Large intestine (tissue), 12 donors: ENCODE measurements around the gene CEP295NL. TPM values are rescaled to one million over a fixed set of nuclear protein-coding genes. Genes with fewer than 3 reads are reported as not detected.
A peak's percentile ranks its signal among the peaks of the same experiment; 100 is the strongest.
"Not testable (repeated sequence)": the region's sequence is repeated elsewhere in the genome, so short reads cannot be mapped to it uniquely, and the experiment has no call there.

Source experiments
- DNase-seq, 2 donors: peaks; one replicate each; pipeline versions ENCODE4 v3.0.0 to v3.0.0-alpha.2; 2013
- H3K27ac ChIP-seq: one replicate; pipeline ENCODE4 v1.5.1; 2013; ENCODE audit warnings: low read length
- H3K27me3 ChIP-seq: 2 replicates; pipeline ENCODE4 v1.6.1; 2013; ENCODE audit warnings: low read length; ENCODE audit not compliant: control insufficient read depth, insufficient read depth
- H3K36me3 ChIP-seq: 2 replicates; pipeline ENCODE4 v1.6.1; 2013; ENCODE audit warnings: low read length; ENCODE audit not compliant: control insufficient read depth, insufficient read depth
- H3K4me1 ChIP-seq: one replicate; pipeline ENCODE4 v1.6.1; 2013; ENCODE audit warnings: low read length; ENCODE audit not compliant: control insufficient read depth, insufficient read depth
- H3K4me3 ChIP-seq: one replicate; pipeline ENCODE4 v1.5.1; 2013; ENCODE audit warnings: low read length
- H3K9me3 ChIP-seq: one replicate; pipeline ENCODE4 v1.6.1; 2013; ENCODE audit warnings: mild to moderate bottlenecking, low read depth, low read length, moderate library complexity; ENCODE audit not compliant: control insufficient read depth
- WGBS: methylation state at CpG from one replicate; pipeline ENCODE4 v1.1.5; 2013; ENCODE audit warnings: low lambda C conversion rate; ENCODE audit not compliant: insufficient coverage; 5-methylcytosine and 5-hydroxymethylcytosine counted together
- long read RNA-seq, 11 donors: transcript quantifications; one replicate each; lab custom pipeline, GENCODE V29; 2026
- polyA plus RNA-seq: library from polyadenylated mRNA; unstranded; fragments of 120-200 nt; gene quantifications from one replicate; pipeline ENCODE4 v1.2.1, GENCODE V29; 2013

Gene CEP295NL
- 0.24 TPM for polyA plus RNA-seq
- long read RNA-seq, donor 1: 0 reads
- long read RNA-seq, donor 2: 0 reads
- long read RNA-seq, donor 3: 0 reads
- long read RNA-seq, donor 4: 0 reads
- long read RNA-seq, donor 5: 0 reads
- long read RNA-seq, donor 6: 0 reads
- long read RNA-seq, donor 7: 0 reads
- long read RNA-seq, donor 8: 0 reads
- long read RNA-seq, donor 9: 0 reads
- long read RNA-seq, donor 10: 0 reads
- long read RNA-seq, donor 11: 0 reads

- peak; percentile 70 to 73 for DNase-seq
- Histone ChIP-seq H3K9me3 (peaks cover 4% of the 10 kb centered on the region), H3K4me1 (peaks cover 18% of the 10 kb centered on the region), H3K4me3 (no peak within 1 kb of the TSS), H3K27ac (peak within 1 kb of the TSS; percentile 8), H3K36me3 (peaks cover 14% of the 10 kb centered on the region), H3K27me3 (no peaks in the 10 kb centered on the region)
- WGBS: no CpG with 5 or more reads among the region's 17 CpGs
Measured at GRCh38 chr17:78903101-78903779, at the start of gene CEP295NL. TSS of gene CEP295NL (minus strand) at chr17:78903201. CDS start at chr17:78901828, 1,373 bp downstream.

GRCh38 chr17:78952706-78953105, 49.7 kb upstream of the CEP295NL start:
- H3K9me3 ChIP-seq: peaks cover 6% of the 10 kb centered on the region
- no peak overlapping the region for H3K27ac ChIP-seq
- WGBS: no CpG with 5 or more reads among the region's 10 CpGs
- peaks cover 18% of the 10 kb centered on the region for H3K4me1 ChIP-seq
- no peak overlapping the region for H3K4me3 ChIP-seq
- H3K36me3 ChIP-seq: no peaks in the 10 kb centered on the region
- DNase-seq: no peak
- no peaks in the 10 kb centered on the region for H3K27me3 ChIP-seq

- DNase-seq: peak in 1 of 2 donors; percentile 62
- Histone ChIP-seq H3K27me3 (no peaks in the 10 kb centered on the region), H3K27ac (peak overlapping the region; percentile 55)
Measured at GRCh38 chr17:78951967-78952551, 49.1 kb upstream of the CEP295NL start.

GRCh38 chr17:78950870-78951269, 47.9 kb upstream of the CEP295NL start:
- no peak overlapping the region for H3K27ac ChIP-seq
- no peak overlapping the region for H3K4me3 ChIP-seq
- DNase-seq: no peak
- no peaks in the 10 kb centered on the region for H3K27me3 ChIP-seq
- WGBS: no CpG with 5 or more reads among the region's 2 CpGs
- peaks cover 6% of the 10 kb centered on the region for H3K9me3 ChIP-seq
- peaks cover 29% of the 10 kb centered on the region for H3K4me1 ChIP-seq
- H3K36me3 ChIP-seq: no peaks in the 10 kb centered on the region

More at GRCh38 chr17:78951967-78952551, 49.1 kb upstream of the CEP295NL start:
- Histone ChIP-seq H3K9me3 (peaks cover 6% of the 10 kb centered on the region), H3K36me3 (no peaks in the 10 kb centered on the region), H3K4me3 (no peak overlapping the region), H3K4me1 (peaks cover 25% of the 10 kb centered on the region)
- whole genome bisulfite sequencing: no CpG with 5 or more reads among the region's 12 CpGs

GRCh38 chr17:78947235-78948149, 44.5 kb upstream of the CEP295NL start:
- H3K4me3 ChIP-seq: no peak overlapping the region
- no CpG with 5 or more reads among the region's 18 CpGs for WGBS
- DNase-seq: peak in 1 of 2 donors; percentile 76
- H3K27ac ChIP-seq: peak overlapping the region; percentile 74
- H3K36me3 ChIP-seq: no peaks in the 10 kb centered on the region
- no peaks in the 10 kb centered on the region for H3K27me3 ChIP-seq
- H3K4me1 ChIP-seq: peaks cover 24% of the 10 kb centered on the region
- peaks cover 6% of the 10 kb centered on the region for H3K9me3 ChIP-seq

GRCh38 chr17:78946631-78947030, 43.6 kb upstream of the CEP295NL start:
- H3K27ac ChIP-seq: no peak overlapping the region
- H3K9me3 ChIP-seq: peaks cover 6% of the 10 kb centered on the region
- no peak for DNase-seq
- no CpG with 5 or more reads among the region's 8 CpGs for WGBS
- peaks cover 16% of the 10 kb centered on the region for H3K4me1 ChIP-seq
- no peaks in the 10 kb centered on the region for H3K36me3 ChIP-seq
- H3K4me3 ChIP-seq: no peak overlapping the region
- no peaks in the 10 kb centered on the region for H3K27me3 ChIP-seq

- H3K27ac ChIP-seq: no peak overlapping the region
- no peaks in the 10 kb centered on the region for H3K36me3 ChIP-seq
- WGBS: no CpG with 5 or more reads among the region's 7 CpGs
Measured at GRCh38 chr17:78946131-78946530, 43.1 kb upstream of the CEP295NL start.

GRCh38 chr17:78945455-78945854, 42.5 kb upstream of the CEP295NL start:
- H3K4me3 ChIP-seq, H3K27ac ChIP-seq, DNase-seq, H3K9me3 ChIP-seq, H3K27me3 ChIP-seq, H3K36me3 ChIP-seq: not testable (repeated sequence)
- H3K4me1 ChIP-seq: peaks cover 20% of the 10 kb centered on the region
- 93% methylated on average over 3 of the region's 12 CpGs for WGBS

More at GRCh38 chr17:78946131-78946530, 43.1 kb upstream of the CEP295NL start:
- Histone ChIP-seq H3K27me3 (no peaks in the 10 kb centered on the region), H3K9me3 (peaks cover 6% of the 10 kb centered on the region), H3K4me3 (no peak overlapping the region), H3K4me1 (peaks cover 15% of the 10 kb centered on the region)
- no peak for DNase-seq

- Histone ChIP-seq H3K27me3 (no peaks in the 10 kb centered on the region), H3K9me3 (no peaks in the 10 kb centered on the region), H3K4me1 (peaks cover 20% of the 10 kb centered on the region), H3K4me3 (no peak overlapping the region), H3K36me3 (no peaks in the 10 kb centered on the region), H3K27ac (no peak overlapping the region)
- no peak for DNase-seq
- no CpG with 5 or more reads among the region's 10 CpGs for WGBS
Measured at GRCh38 chr17:78944956-78945355, 42.0 kb upstream of the CEP295NL start.

- DNase-seq: no peak
- H3K36me3 ChIP-seq: no peaks in the 10 kb centered on the region
- no peaks in the 10 kb centered on the region for H3K27me3 ChIP-seq
- H3K4me3 ChIP-seq: no peak overlapping the region
- peaks cover 20% of the 10 kb centered on the region for H3K4me1 ChIP-seq
- no peaks in the 10 kb centered on the region for H3K9me3 ChIP-seq
- H3K27ac ChIP-seq: no peak overlapping the region
- WGBS: no CpG with 5 or more reads among the region's 7 CpGs
Measured at GRCh38 chr17:78944026-78944425, 41.0 kb upstream of the CEP295NL start.
